ENCODE data around the gene MGAT1.
A peak's percentile ranks its signal among the peaks of the same experiment; 100 is the strongest.

MGAT1 gene

DNA sequence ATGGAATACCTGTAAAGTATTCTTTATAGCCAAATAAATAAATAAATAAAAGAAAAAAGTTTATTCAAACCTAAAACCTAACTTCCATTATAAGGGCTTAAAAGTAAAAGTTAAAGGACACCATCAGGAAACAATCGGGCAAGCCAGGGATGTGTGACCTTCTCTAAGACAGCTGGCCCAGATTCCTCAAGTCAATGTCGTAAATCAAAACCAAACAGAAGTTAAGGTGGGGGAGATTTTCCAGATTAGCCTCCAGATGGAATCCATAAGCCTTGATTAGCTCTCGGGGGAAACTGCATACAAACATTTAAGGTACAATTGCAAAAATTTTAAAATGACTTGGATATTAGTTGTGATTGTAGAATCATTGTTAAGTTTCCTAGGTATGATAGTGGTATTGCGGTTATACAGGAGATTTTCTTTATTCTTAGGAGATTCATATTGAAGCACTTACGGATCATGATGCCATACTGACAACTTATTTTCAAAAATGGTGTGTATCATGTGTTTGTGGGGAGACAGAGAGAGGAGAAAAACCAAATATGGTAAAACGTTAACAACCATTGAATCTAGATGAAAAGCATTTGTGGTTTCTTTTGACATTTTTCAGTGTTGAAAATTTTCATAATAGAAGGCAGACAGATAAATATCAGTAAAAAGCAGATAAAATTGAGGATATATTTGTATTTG lies 21.5 kb upstream of the MGAT1 start:
- DNase-seq = no peak

DNA sequence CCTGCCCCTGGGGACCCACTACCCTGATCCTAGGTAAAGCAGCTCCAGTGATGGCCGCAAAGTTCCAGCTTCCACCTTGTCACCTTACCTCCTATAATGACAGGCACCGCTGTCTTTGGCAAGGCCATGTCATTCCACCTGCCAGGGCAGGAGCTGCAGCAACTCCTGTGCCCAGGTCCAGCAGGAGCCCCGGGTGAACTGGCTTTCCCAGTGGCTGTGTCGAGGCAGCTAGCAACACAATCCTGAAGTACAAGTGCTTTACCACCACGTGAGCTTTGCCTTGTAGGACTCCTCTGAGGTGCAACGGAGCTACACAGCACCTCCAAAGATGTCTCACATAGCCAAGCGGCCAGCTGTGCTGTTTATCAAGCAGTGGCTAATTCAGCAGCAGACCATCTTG lies 20.7 kb upstream of the MGAT1 start:
- DNase-seq = no peak

- DNase-seq = no peak
These were observed 18.9 kb upstream of the MGAT1 start for GRCh38 chr5:180821538-180821937.

GRCh38 chr5:180820788-180821321 lies 18.2 kb upstream of the MGAT1 start:
- no peak for DNase-seq

DNA sequence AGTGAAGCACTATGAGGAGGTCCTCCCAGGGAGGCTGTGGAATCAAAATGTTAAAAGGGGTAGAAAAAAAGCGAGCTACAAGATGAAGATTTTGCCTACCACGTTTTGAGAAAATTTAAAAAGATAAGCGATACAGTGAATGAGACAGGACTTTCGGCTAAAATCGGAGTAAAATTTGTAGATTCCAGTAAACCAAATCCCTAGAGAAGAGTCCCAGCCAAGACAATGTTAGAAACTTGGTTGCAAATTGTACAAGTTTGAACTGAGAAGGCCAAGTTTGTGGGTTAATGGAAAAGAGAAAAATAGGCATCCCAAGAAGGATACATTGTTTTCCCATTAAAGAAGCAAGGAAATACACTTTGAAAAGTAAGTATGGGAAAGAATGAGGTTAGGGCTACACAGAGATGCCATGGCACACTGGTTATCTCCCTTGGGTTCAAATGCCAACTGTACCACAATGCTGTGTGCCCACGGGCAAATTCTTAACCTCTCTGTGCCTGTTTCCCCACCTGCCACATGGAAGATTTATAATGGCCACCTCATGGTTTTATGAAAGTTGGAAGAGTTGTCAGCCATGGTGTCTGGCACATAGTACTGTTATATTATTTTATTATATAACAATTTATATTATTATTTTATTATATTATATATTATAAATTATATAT lies 16.2 kb upstream of the MGAT1 start:
- no peak for DNase-seq

DNA sequence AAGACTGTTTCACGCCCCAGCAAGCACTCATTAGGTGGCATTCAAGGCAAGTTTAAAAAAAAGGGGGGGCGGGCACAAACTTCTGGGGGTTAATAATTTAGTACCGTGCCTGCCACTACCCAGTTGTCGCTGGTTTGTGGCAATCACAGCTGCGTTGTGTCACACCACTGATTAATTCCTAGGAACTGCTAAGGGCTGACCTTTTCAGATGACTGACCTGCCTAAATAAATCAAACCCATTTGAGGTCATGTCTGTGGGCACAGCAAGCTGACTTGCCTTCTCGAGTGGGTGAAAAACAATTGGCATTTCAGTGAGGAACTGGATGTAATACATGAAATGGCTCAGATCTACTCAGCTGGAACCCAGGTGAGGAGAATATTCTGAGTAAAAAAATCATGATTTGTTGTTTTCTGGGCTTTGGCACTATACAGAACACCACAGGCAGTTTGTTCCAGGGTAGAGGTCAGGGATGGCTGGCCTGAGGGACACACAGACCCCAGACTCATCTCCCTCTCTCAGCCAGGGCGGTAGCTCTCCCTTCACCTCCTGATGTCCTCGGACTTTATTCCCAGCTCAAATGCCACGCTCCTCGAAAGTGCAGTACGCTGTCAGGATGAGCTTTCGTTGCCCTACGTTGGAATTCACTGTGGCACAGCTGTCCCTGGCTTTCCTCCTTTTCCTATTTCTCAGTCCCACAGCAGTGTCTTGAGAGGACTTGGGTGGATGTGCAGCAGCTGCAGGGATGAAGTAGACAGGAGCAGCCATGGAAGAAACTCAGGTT lies 15.5 kb upstream of the MGAT1 start:
- DNase-seq = no peak

GRCh38 chr5:180816608-180817534 lies 14.3 kb upstream of the MGAT1 start:
- DNase-seq = peak; percentile 56

DNA sequence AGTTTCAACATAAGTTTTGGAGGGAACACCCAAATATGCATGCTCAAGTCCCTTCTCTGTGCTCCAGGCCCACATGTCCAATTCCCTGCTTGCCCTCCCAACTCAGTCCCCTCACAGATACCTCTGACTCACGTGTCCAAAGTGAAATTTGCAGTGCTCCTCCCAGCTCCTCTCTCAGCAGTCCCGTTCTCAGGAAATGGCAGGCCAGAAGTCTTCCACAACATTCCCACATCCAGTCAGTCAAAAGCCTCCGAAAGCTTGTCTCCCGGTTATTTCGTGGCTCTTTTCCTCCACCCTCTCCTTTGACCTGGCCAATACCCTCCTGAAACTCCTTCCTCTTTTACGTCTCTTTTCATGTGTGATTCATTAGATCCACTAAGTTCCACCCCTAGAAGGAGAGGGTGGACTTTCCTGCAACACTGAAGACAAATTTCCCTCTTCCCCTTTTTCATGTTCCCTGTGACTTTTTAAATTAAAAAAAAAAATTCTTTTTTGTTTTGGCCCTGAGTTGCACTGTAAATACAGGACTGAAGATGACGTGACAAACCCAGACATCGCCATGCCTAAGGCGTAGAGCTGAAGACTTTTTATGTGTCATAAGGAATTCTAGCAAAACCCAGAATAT lies 12.8 kb upstream of the MGAT1 start:
- DNase-seq = peak; percentile 52

GRCh38 chr5:180813420-180813819 lies 10.8 kb upstream of the MGAT1 start:
- peak; percentile 48 for DNase-seq

- DNase-seq = peak; percentile 80
These were observed 9.1 kb upstream of the MGAT1 start for GRCh38 chr5:180811623-180812124.

DNA sequence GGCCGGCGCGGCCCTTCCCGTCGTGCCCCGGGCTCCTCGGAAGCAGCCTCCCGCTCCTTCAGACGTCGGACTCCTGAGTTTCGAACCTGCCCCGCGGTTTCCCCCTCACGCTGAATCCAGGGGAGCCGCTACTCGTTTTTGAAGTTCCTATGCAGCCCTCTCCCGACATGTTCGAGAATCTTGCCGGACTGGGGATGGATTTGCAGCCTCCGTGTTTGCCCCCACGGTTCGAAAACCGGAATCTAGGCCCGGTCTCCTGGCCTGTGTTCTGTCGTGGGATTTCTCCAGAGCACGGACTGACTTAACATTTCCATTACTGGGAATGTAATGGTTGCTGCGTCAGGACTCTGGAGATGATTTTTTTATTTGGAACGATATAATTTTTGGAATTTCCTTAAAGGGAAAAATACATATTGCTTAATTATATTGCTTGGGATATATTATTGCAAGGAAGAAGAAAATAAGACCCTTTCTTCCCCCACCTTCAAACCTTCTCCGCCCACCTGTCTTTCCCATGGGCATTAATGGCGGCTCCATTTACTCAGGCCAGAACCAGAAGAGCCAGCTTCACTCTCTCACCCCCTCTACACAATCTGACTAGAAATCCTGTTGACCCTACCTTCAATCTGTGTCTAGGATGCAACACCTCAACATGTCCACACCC lies 8.5 kb upstream of the MGAT1 start:
- DNase-seq = no peak

- DNase-seq = peak; percentile 97
These were observed 7.8 kb upstream of the MGAT1 start for GRCh38 chr5:180810210-180810958.

DNA sequence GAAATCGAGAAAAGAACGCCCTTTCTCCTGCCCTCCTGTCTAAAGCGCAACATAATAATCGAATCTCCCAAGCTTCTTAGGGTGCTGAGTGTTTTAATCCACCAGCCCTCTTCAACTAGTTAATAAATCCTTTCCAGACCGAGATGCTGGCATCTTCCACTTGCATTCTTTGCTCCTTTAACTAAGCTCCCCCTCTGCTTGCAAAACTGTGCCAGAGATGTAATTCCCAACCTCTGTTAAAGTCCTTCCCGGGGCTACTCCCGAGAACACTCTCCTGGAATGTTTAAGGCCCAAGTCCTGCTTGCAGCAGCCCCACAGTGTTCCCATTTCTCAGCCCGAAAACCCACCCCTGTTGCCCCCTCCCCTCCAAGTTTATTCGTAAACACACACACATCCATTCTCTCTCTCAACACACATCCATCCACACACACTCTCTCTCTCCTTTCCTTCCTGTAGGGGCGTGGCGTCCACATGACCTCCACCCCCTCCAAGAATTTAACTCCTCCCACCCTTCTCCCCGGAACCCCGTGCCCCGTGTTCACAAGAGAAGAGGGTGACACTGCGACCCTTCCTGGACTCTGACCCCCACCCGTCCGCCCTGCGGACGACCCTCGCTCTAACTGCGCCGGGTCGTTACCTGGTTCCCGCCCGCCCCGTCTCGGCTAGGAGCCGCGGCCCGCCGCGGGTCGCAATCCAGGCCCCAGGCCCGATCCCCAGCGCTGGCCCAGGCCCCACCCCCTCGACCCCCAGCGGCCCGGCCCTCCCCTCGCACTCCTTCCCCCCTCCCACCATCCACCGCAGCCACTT lies 7.0 kb upstream of the MGAT1 start:
- DNase-seq = peak; percentile 95

- DNase-seq = peak; percentile 35
These were observed 5.9 kb upstream of the MGAT1 start for GRCh38 chr5:180808461-180809000.

GRCh38 chr5:180807654-180808414 lies 5.2 kb upstream of the MGAT1 start:
- DNase-seq = peak; percentile 30

GRCh38 chr5:180807046-180807445 lies 4.4 kb upstream of the MGAT1 start:
- no peak for DNase-seq

GRCh38 chr5:180806351-180807011 lies 3.9 kb upstream of the MGAT1 start:
- DNase-seq = peak; percentile 58

DNA sequence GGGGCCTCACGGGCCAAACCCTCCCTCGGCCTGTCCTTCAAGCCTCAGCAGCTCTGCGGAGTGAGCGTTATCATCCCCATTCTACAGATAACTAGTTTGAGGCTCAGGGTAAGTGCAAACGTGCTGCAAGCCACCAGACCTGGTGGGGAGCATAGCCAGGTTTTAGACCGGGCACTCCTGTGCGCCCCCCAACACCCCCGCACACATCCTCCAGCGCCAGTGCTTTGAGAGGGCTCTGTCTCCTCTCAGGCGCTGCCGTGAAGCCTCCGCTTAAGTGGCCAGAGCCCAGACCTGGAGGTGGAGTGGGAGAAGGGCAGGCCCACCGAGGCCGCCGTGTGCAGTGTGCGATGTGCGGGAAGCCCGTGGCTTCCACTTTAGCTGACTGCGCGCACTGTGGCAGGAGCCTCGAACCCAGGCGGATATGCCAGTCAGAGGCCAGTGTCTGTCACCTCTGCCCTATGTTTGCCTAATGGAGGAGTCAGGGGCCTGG lies 1.6 kb upstream of the MGAT1 start:
- no peak for DNase-seq

All from islet precursor cell (in vitro differentiated cells).